Trophoblast cell (in vitro differentiated cells and primary cell): ENCODE data around the gene ROBO1.
"Not testable (repeated sequence)": the region's sequence is repeated elsewhere in the genome, so short reads cannot be mapped to it uniquely, and the experiment has no call there.

Experiments
- DNase-seq, 2 donors: peaks; one replicate each; pipeline ENCODE4 v3.0.0-alpha.2; 2016
- H2AFZ ChIP-seq: 2 replicates; pipeline ENCODE4 v1.6.1; 2013; ENCODE audit warnings: low read length, moderate library complexity, mild to moderate bottlenecking; ENCODE audit not compliant: insufficient read depth, poor library complexity
- H2AK5ac ChIP-seq: 2 replicates; pipeline ENCODE4 v1.6.1; 2013; ENCODE audit warnings: mild to moderate bottlenecking, low read length
- H2BK120ac ChIP-seq: 2 replicates; pipeline ENCODE4 v1.6.1; 2013; ENCODE audit warnings: low read length, mild to moderate bottlenecking, moderate library complexity; ENCODE audit not compliant: insufficient read depth, poor library complexity
- H2BK12ac ChIP-seq: 2 replicates; pipeline ENCODE4 v1.6.1; 2013; ENCODE audit warnings: mild to moderate bottlenecking, low read length, moderate library complexity
- H2BK5ac ChIP-seq: 2 replicates; pipeline ENCODE4 v1.6.1; 2013; ENCODE audit warnings: low read length, low read depth, moderate library complexity, mild to moderate bottlenecking; ENCODE audit not compliant: poor library complexity
- H3K14ac ChIP-seq: 2 replicates; pipeline ENCODE4 v1.6.1; 2013; ENCODE audit warnings: mild to moderate bottlenecking, low read length
- H3K18ac ChIP-seq: 2 replicates; pipeline ENCODE4 v1.6.1; 2013; ENCODE audit warnings: mild to moderate bottlenecking, low read length
- H3K23ac ChIP-seq: 2 replicates; pipeline ENCODE4 v1.6.1; 2013; ENCODE audit warnings: low read length
- H3K27ac ChIP-seq: 2 replicates; pipeline ENCODE4 v1.5.1; 2013; ENCODE audit warnings: low read depth, mild to moderate bottlenecking, inconsistent platforms, low read length, moderate library complexity
- H3K27me3 ChIP-seq: 2 replicates; pipeline ENCODE4 v1.6.1; 2013; ENCODE audit warnings: inconsistent platforms, mild to moderate bottlenecking, low read length, moderate library complexity; ENCODE audit not compliant: insufficient read depth
- H3K36me3 ChIP-seq, 2 experiments: 1 replicate in 1 of 2; 2 replicates in 1 of 2; pipeline ENCODE4 v1.6.1; 2013; ENCODE audit warnings: low read length in 2 of 2, mild to moderate bottlenecking in 2 of 2, moderate library complexity in 1 of 2; ENCODE audit not compliant: insufficient read depth in 2 of 2, control insufficient read depth in 1 of 2
- H3K4ac ChIP-seq: 2 replicates; pipeline ENCODE4 v1.6.1; 2013; ENCODE audit warnings: low read depth, mild to moderate bottlenecking, low read length, moderate library complexity
- H3K4me1 ChIP-seq, 2 experiments: 1 replicate in 1 of 2; 2 replicates in 1 of 2; pipeline ENCODE4 v1.6.1; 2013; ENCODE audit warnings: low read length in 2 of 2, mild to moderate bottlenecking in 2 of 2, moderate library complexity in 1 of 2; ENCODE audit not compliant: insufficient read depth in 2 of 2, control insufficient read depth in 1 of 2
- H3K4me2 ChIP-seq: 2 replicates; pipeline ENCODE4 v1.6.1; 2013; ENCODE audit warnings: inconsistent platforms, mild to moderate bottlenecking, low read length, moderate library complexity
- H3K4me3 ChIP-seq: 2 replicates; pipeline ENCODE4 v1.5.1; 2013; ENCODE audit warnings: mild to moderate bottlenecking, low read depth, low read length, inconsistent platforms
- H3K79me1 ChIP-seq: one replicate; pipeline ENCODE4 v1.6.1; 2013; ENCODE audit warnings: low read length
- H3K79me2 ChIP-seq: 2 replicates; pipeline ENCODE4 v1.6.1; 2013; ENCODE audit warnings: low read length, mild to moderate bottlenecking; ENCODE audit not compliant: control insufficient read depth, insufficient read depth, poor library complexity
- H3K9ac ChIP-seq: 2 replicates; pipeline ENCODE4 v1.6.1; 2013; ENCODE audit warnings: mild to moderate bottlenecking, low read length
- H3K9me3 ChIP-seq: 2 replicates; pipeline ENCODE4 v1.6.1; 2013; ENCODE audit warnings: low read depth, mild to moderate bottlenecking, control low read depth, inconsistent platforms, low read length; ENCODE audit not compliant: insufficient read depth
- H4K12ac ChIP-seq: 2 replicates; pipeline ENCODE4 v1.6.1; 2013; ENCODE audit warnings: low read depth, mild to moderate bottlenecking, low read length, moderate library complexity
- H4K8ac ChIP-seq: 2 replicates; pipeline ENCODE4 v1.6.1; 2013; ENCODE audit warnings: low read depth, mild to moderate bottlenecking, low read length, moderate library complexity
- H4K91ac ChIP-seq: one replicate; pipeline ENCODE4 v1.6.1; 2013; ENCODE audit warnings: low read depth, mild to moderate bottlenecking, low read length, moderate library complexity
- WGBS: extraction: QIAGEN DNeasy Blood & Tissue Kit; methylation state at CpG from one replicate; pipeline ENCODE4 v1.1.7; 2013; ENCODE audit warnings: missing lambda C conversion rate; ENCODE audit not compliant: insufficient read length, insufficient coverage; ENCODE audit errors: extremely low coverage; 5-methylcytosine and 5-hydroxymethylcytosine counted together

The ROBO1 gene

DNA sequence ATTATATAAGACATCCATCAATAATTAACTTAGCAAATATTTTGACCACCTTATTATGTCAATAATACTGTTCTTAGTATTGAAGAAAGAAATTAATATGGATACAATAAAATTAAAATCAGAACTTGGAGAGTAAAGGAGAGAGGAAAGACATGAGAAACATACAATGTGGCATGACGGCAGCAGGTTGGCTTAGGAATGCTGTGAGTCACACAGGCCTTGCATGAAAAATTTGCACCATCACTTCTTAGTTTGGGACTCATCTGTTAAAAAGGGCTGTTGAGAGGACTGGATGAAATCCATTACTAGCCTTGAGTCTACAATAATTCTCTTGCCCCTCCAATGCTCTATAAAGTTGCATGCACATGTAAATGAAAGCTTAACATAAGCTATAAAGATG is 880.8 kb downstream of the ROBO1 start:
- Histone ChIP-seq H3K36me3 (no peaks in the 10 kb centered on the region), H3K14ac (no peak overlapping the region), H3K79me1 (no peaks in the 10 kb centered on the region), H4K12ac (no peak overlapping the region), H2AK5ac (no peak overlapping the region), H2BK120ac (no peak overlapping the region), H2BK12ac (no peak overlapping the region), H3K9ac (no peak overlapping the region), H4K91ac (no peak overlapping the region), H3K27ac (no peak overlapping the region), H3K9me3 (no peaks in the 10 kb centered on the region), H3K79me2 (no peaks in the 10 kb centered on the region), H3K4ac (no peak overlapping the region), H2AFZ (no peak overlapping the region), H3K18ac (no peak overlapping the region), H4K8ac (no peak overlapping the region), H3K4me2 (no peak overlapping the region), H3K23ac (no peak overlapping the region), H2BK5ac (no peak overlapping the region), H3K27me3 (no peaks in the 10 kb centered on the region), H3K4me3 (no peak overlapping the region), H3K4me1 (peaks cover 0 to 2% of the 10 kb centered on the region in 2 experiments)
- no CpG with 5 or more reads among the region's 1 CpG for WGBS
- peak; percentile 29 to 68 for DNase-seq

DNA sequence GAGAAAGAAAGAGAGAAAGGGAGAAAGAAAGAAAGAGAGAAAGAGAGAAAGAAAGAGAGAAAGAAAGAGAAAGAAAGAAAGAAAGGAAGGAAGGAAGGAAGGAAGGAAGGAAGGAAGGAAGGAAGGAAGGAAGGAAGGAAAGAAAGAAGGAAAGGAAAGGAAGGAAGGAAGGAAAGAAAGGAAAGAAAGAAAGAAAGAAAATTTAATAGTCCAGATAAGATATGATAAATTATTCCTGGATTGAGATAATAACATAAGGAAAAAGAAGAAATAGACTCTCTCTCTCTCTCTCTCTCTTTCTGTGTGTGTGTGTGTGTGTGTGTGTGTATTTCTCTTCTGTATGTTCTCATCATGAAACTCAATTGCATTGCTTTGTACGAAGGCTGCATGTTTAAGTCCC is 883.2 kb downstream of the ROBO1 start:
- not testable (repeated sequence) for H3K36me3 ChIP-seq, DNase-seq, H2BK5ac ChIP-seq, H3K79me1 ChIP-seq, H3K9me3 ChIP-seq, H2AK5ac ChIP-seq, H3K14ac ChIP-seq, H2BK120ac ChIP-seq, H3K4ac ChIP-seq, H3K79me2 ChIP-seq, H2AFZ ChIP-seq, H2BK12ac ChIP-seq, H3K4me3 ChIP-seq, H3K18ac ChIP-seq, H3K9ac ChIP-seq, H3K4me2 ChIP-seq, H3K27ac ChIP-seq, H3K27me3 ChIP-seq, H4K91ac ChIP-seq, H4K12ac ChIP-seq, H4K8ac ChIP-seq, H3K23ac ChIP-seq, H3K4me1 ChIP-seq
- WGBS: no CpG with 5 or more reads among the region's 1 CpG

- H3K9me3 ChIP-seq: no peaks in the 10 kb centered on the region
- H3K4ac ChIP-seq: no peak overlapping the region
- no peaks in the 10 kb centered on the region for H3K79me2 ChIP-seq
- no peak overlapping the region for H3K9ac ChIP-seq
- H3K4me3 ChIP-seq: no peak overlapping the region
- WGBS: no CpG with 5 or more reads among the region's 6 CpGs
- no peak overlapping the region for H3K27ac ChIP-seq
- H2AFZ ChIP-seq: no peak overlapping the region
- no peak overlapping the region for H3K23ac ChIP-seq
- no peak overlapping the region for H3K18ac ChIP-seq
- H2BK12ac ChIP-seq: no peak overlapping the region
- DNase-seq: no peak
- H4K8ac ChIP-seq: no peak overlapping the region
- H3K14ac ChIP-seq: no peak overlapping the region
- peaks cover 2 to 3% of the 10 kb centered on the region in 2 experiments for H3K4me1 ChIP-seq
- H3K4me2 ChIP-seq: no peak overlapping the region
- H2AK5ac ChIP-seq: no peak overlapping the region
- H4K91ac ChIP-seq: no peak overlapping the region
- no peaks in the 10 kb centered on the region for H3K79me1 ChIP-seq
- H3K27me3 ChIP-seq: no peaks in the 10 kb centered on the region
- no peaks in the 10 kb centered on the region for H3K36me3 ChIP-seq
- no peak overlapping the region for H4K12ac ChIP-seq
- no peak overlapping the region for H2BK120ac ChIP-seq
- no peak overlapping the region for H2BK5ac ChIP-seq
These were observed 885.5 kb downstream of the ROBO1 start for GRCh38 chr3:78882251-78882650.

DNA sequence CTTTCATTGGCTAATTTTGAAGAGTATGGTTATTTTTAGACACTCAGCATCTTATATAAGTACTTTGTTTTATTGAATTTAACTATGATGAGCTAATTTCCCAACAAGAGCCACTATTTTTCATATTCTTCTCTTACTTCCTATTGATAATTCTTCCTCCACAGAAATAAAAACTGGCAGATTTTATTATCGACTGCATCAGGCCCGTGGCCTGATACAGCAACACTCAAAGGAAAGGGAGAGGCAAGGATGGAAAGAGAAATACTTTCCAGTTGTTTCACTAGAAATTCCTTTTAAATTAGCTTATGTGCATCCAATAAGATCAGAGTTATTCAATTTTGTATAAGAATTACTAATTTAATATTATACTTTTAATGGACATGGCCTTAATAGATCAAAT is 886.3 kb downstream of the ROBO1 start:
- H4K8ac ChIP-seq: no peak overlapping the region
- H2BK120ac ChIP-seq: no peak overlapping the region
- no peak overlapping the region for H2BK12ac ChIP-seq
- H2AFZ ChIP-seq: no peak overlapping the region
- H3K27ac ChIP-seq: no peak overlapping the region
- no peaks in the 10 kb centered on the region for H3K9me3 ChIP-seq
- H3K4me1 ChIP-seq: peaks cover 0 to 3% of the 10 kb centered on the region in 2 experiments
- H3K18ac ChIP-seq: no peak overlapping the region
- H3K79me2 ChIP-seq: no peaks in the 10 kb centered on the region
- no peak overlapping the region for H3K9ac ChIP-seq
- DNase-seq: no peak
- no peaks in the 10 kb centered on the region for H3K27me3 ChIP-seq
- H3K4ac ChIP-seq: no peak overlapping the region
- H4K91ac ChIP-seq: no peak overlapping the region
- H2AK5ac ChIP-seq: no peak overlapping the region
- H3K36me3 ChIP-seq: no peaks in the 10 kb centered on the region
- no peak overlapping the region for H2BK5ac ChIP-seq
- no peaks in the 10 kb centered on the region for H3K79me1 ChIP-seq
- no peak overlapping the region for H3K14ac ChIP-seq
- H4K12ac ChIP-seq: no peak overlapping the region
- no peak overlapping the region for H3K4me2 ChIP-seq
- no peak overlapping the region for H3K23ac ChIP-seq
- H3K4me3 ChIP-seq: no peak overlapping the region
- no CpG with 5 or more reads among the region's 2 CpGs for WGBS
